ENCODE data around the gene ERFE. TPM values are rescaled to one million over a fixed set of nuclear protein-coding genes. Genes with fewer than 3 reads are reported as not detected.

The ERFE gene
- total and polyA plus RNA-seq, 7 donors, result 1.4 to 18.2 (median 2.8) TPM

DNA sequence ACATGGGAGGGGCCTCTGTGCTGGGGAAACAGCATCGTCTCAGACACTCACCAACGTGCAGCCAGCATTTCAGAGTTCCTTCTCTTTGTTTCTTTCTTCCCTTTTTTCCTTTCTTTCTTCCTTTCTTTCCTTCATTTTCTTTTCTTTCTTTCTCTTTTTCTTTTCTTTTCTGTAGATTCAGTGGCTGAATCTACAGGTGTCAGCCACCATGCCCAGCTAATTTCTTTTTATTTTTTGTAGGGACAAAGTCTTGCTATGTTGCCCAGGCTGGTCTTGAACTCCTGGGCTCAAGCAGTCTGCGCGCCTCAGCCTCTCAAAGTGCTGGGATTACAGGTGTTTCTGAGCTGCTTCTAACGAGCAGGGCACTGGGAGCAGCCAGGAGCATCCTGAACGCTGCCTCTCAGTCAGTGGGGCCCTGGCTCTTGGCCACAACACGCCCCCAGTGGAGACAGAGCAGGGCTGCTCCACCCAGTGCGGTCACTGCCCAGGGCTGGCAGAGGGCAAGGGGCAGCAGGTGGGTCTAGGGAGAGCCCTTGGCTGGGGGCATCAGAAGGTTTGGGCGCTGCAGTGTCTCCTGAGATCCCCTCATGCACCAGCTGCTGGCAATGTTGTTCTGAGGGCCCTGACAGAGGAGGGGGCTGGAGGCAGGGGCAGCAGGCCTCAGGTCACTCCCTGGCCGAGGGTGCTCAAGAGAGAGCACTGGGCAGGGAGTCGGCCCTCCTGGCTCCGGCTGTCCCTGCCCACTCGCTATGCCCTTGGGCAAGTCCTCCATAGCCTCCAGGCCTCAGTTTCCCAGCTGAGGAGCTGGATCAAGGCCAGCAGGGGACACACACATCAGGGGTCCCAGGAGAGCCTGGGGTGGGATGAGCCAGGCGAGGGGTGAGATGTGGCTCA lies 25.0 kb upstream of the ERFE start:
- ATAC-seq, result no peak
- no peak overlapping the region for H3K27ac ChIP-seq
- no peaks in the 10 kb centered on the region for H3K27me3 ChIP-seq (ENCODE audit: insufficient read depth in 3 of 3, low read length in 2 of 3)
- WGBS, 3 donors, result 72 to 77% (median 77%) methylated on average over 12 to 14 of the region's 14 CpGs
- DNase-seq, result peak; percentile 18 to 62
- H3K36me3 ChIP-seq (ENCODE audit: insufficient read depth in 1 of 2, low read depth in 1 of 2), result no peaks in the 10 kb centered on the region
- intact Hi-C loops (cut with DNase I), result loop anchor here (2.0 to 10.0 kb wide), 3 partner anchors 71 to 269 kb away; partner anchors contain the start of gene UBE2F (in 1 of the 2)
- no peaks in the 10 kb centered on the region for H3K9me3 ChIP-seq
- H3K4me3 ChIP-seq, result no peak overlapping the region
- TF ChIP-seq, protein P1, sequence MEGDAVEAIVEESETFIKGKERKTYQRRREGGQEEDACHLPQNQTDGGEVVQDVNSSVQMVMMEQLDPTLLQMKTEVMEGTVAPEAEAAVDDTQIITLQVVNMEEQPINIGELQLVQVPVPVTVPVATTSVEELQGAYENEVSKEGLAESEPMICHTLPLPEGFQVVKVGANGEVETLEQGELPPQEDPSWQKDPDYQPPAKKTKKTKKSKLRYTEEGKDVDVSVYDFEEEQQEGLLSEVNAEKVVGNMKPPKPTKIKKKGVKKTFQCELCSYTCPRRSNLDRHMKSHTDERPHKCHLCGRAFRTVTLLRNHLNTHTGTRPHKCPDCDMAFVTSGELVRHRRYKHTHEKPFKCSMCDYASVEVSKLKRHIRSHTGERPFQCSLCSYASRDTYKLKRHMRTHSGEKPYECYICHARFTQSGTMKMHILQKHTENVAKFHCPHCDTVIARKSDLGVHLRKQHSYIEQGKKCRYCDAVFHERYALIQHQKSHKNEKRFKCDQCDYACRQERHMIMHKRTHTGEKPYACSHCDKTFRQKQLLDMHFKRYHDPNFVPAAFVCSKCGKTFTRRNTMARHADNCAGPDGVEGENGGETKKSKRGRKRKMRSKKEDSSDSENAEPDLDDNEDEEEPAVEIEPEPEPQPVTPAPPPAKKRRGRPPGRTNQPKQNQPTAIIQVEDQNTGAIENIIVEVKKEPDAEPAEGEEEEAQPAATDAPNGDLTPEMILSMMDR (IDR thresholded peaks at IDR 0.05), result no peak
- H3K4me1 ChIP-seq, result peaks cover 28% of the 10 kb centered on the region

DNA sequence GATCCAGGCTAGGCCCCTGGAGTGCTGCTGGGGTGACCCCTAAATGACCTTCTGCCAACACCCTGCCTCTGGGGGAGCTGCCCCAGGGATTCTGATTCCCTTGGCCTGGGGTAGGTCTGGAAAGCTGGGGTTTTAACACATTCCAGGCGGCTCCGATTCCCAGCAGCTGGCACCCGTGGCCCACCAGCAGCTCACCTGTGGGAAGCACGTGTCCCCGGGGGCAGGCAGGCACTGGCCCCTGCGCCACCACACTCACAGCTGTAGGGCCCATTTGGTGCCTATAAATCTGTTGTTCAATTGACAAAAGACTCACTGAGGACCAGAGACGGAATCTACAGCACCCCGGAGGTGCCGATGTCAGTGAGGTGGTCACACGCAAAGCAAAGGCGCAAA lies 24.4 kb upstream of the ERFE start:
- Histone ChIP-seq H3K27me3 (ENCODE audit: insufficient read depth in 3 of 3, low read length in 2 of 3) (no peaks in the 10 kb centered on the region), H3K9me3 (no peaks in the 10 kb centered on the region), H3K36me3 (ENCODE audit: insufficient read depth in 1 of 2, low read depth in 1 of 2) (no peaks in the 10 kb centered on the region), H3K4me1 (peaks cover 28% of the 10 kb centered on the region), H3K4me3 (no peak overlapping the region), H3K27ac (no peak overlapping the region)
- ATAC-seq (no peak), DNase-seq (peak; percentile 15 to 49)
- 87 to 88% (median 87%) methylated on average over 11 of the region's 11 CpGs for WGBS, 3 donors
- TF ChIP-seq, protein P1 (IDR thresholded peaks at IDR 0.05), result no peak
- intact Hi-C loops (cut with DNase I), result loop anchor here in 1 of 2 donors (10.0 kb wide), 2 partner anchors 170 to 270 kb away; partner anchors contain the start of gene UBE2F

DNA sequence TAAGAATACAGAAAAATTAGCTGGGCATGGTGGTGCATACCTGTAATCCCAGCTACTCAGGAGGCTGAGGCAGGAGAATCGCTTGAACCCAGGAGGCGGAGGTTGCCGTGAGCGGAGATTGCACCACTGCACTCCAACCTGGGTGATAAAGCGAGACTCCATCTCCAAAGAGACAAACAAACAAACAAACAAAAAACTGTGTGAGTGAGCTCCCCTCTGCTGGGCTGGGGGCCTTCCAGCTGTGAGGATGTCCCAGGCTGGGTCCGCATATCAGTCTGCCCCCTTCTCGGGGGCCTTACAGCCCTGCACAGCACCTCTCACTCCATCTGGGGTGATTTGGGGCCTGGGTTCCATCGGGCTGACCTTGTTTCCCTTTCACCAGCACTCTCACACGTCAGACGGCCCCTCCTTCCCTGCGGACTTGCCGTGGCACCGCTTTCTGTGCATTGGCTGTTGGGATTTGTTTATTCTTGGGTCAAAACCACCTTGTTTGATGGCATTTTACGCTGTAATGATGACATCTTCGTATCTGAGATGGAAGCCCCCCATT lies 23.1 kb upstream of the ERFE start:
- no peaks in the 10 kb centered on the region for H3K9me3 ChIP-seq
- H3K4me1 ChIP-seq, result peaks cover 38% of the 10 kb centered on the region
- TF ChIP-seq, protein P1 (IDR thresholded peaks at IDR 0.05), result no peak
- ATAC-seq (no peak), DNase-seq (peak in 1 of 2 donors; percentile 50)
- 79 to 84% (median 80%) methylated on average over 15 of the region's 15 CpGs for WGBS, 3 donors
- H3K27me3 ChIP-seq (ENCODE audit: insufficient read depth in 3 of 3, low read length in 2 of 3), result no peaks in the 10 kb centered on the region
- peaks cover 0 to 11% of the 10 kb centered on the region in 2 donors for H3K36me3 ChIP-seq (ENCODE audit: insufficient read depth in 1 of 2, low read depth in 1 of 2)
- peak overlapping the region; percentile 99 for H3K27ac ChIP-seq
- intact Hi-C loops (cut with DNase I), result loop anchor here (5.0 to 10.0 kb wide), 3 partner anchors 168 to 271 kb away; partner anchors contain the start of gene UBE2F (in 2 of the 2)
- no peak overlapping the region for H3K4me3 ChIP-seq

DNA sequence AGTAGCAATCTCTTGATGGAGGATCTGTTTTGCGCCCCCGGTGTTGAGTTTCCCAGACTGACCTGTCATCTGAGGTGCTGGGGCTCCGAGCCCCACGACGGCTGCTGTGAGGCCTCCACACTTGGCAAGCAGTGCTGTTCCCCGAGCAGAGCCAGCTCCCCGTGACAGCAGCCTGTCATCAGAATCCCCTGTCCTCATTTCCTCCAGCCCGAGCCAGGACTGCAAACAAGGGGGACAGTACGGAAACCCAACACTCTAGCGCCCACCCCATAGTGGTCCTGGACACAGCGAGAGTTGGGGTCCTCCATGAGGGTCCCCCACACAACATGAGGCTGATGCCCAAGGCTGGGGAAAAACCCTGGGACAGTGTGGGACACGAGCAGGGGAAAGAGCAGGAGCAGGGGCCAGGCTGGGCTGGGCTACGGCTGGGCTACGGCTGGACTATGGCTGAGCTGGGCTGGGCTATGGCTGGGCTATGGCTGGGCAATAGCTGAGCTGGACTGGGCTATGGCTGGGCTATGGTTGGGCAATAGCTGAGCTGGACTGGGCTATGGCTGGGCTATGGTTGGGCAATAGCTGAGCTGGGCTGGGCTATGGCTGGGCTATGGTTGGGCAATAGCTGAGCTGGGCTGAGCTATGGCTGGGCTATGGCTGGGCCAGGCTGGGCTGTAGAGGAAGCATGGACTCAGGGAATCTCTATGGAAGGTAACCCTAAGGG lies 21.8 kb upstream of the ERFE start:
- DNase-seq (peak; percentile 71 to 90), ATAC-seq (peak; percentile 31 to 59 (median 50))
- Histone ChIP-seq H3K27me3 (ENCODE audit: insufficient read depth in 3 of 3, low read length in 2 of 3) (no peaks in the 10 kb centered on the region), H3K36me3 (ENCODE audit: insufficient read depth in 1 of 2, low read depth in 1 of 2) (peaks cover 0 to 22% of the 10 kb centered on the region in 2 donors), H3K4me1 (peaks cover 49% of the 10 kb centered on the region), H3K9me3 (no peaks in the 10 kb centered on the region), H3K27ac (peak overlapping the region; percentile 99), H3K4me3 (peak overlapping the region; percentile 41)
- intact Hi-C loops (cut with DNase I), result loop anchor here (5.0 to 10.0 kb wide), 3 partner anchors 170 to 272 kb away; partner anchors contain the start of gene UBE2F (in 2 of the 2)
- TF ChIP-seq, protein P1 (IDR thresholded peaks at IDR 0.05), result no peak
- 17 to 30% (median 22%) methylated on average over 14 of the region's 14 CpGs for WGBS, 3 donors

All from psoas muscle (tissue), 8 donors.